ENCODE data around the gene DIS3L.

GRCh38 chr15:66310786-66311185 lies 17.4 kb downstream of the DIS3L start:
- TF ChIP-seq CTCF (IDR thresholded peaks at IDR 0.05; ENCODE audit: insufficient read depth, low read depth, low read length) = no peak
- TF ChIP-seq EZH2 (IDR thresholded peaks at IDR 0.05; ENCODE audit: insufficient read depth, low read length) = no peak

Data from astrocyte (in vitro differentiated cells and primary cell).